Upper lobe of left lung (tissue), 4 donors: ENCODE measurements around the gene SH3D21.

Experiments
- EP300 ChIP-seq, 4 donors: sonication (generic); formaldehyde crosslinking; IDR thresholded peaks; one replicate each; pipeline ENCODE4 v1.5.1; 2017; ENCODE audit warnings: antibody characterized with exemption in 4 of 4, control low read depth in 2 of 4
- POLR2A ChIP-seq, 4 donors: fragments of 450-650 bp; IDR thresholded peaks; one replicate each; pipeline ENCODE4 v1.5.1; 2016 to 2017; ENCODE audit warnings: antibody characterized with exemption in 4 of 4, mild to moderate bottlenecking in 2 of 4
- TF ChIP-seq, protein P1 (sequence below), 6 experiments: fragments of 450-650 bp in 4 of 6; fragments of 200-600 bp in 2 of 6; sonication (generic) in 2 of 6; IDR thresholded peaks; one replicate each; pipeline ENCODE4 v1.5.1; 2016 to 2019; ENCODE audit warnings: antibody characterized with exemption in 6 of 6

DNA sequence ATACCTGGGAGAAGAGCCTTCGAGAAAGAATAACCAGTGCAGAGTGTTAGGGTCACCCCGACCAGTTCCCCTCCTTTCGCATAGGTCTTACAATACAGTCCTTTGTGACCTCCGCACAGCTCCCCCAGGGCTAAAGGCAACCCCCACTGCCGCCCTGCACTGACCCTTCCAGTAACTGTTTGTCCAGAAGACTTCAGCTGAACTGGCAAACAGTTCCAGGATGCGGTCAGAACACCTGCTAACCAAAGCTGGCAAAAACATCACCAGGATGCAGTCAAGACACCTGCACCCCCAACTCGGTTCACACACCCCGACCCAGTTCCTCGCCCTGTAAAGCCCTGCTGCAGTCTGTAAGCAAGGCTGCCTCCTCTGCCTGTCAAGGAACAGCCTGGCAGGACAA, 23.6 kb downstream of the SH3D21 start:
- TF ChIP-seq EP300 (IDR thresholded peaks at IDR 0.05): no peak
- TF ChIP-seq POLR2A (IDR thresholded peaks at IDR 0.05): no peak
- TF ChIP-seq, protein P1, sequence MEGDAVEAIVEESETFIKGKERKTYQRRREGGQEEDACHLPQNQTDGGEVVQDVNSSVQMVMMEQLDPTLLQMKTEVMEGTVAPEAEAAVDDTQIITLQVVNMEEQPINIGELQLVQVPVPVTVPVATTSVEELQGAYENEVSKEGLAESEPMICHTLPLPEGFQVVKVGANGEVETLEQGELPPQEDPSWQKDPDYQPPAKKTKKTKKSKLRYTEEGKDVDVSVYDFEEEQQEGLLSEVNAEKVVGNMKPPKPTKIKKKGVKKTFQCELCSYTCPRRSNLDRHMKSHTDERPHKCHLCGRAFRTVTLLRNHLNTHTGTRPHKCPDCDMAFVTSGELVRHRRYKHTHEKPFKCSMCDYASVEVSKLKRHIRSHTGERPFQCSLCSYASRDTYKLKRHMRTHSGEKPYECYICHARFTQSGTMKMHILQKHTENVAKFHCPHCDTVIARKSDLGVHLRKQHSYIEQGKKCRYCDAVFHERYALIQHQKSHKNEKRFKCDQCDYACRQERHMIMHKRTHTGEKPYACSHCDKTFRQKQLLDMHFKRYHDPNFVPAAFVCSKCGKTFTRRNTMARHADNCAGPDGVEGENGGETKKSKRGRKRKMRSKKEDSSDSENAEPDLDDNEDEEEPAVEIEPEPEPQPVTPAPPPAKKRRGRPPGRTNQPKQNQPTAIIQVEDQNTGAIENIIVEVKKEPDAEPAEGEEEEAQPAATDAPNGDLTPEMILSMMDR (IDR thresholded peaks at IDR 0.05): no peak
